Ovary (tissue), 9 donors: ENCODE measurements around the gene MAP2K7. TPM values are rescaled to one million over a fixed set of nuclear protein-coding genes. Genes with fewer than 3 reads are reported as not detected.

Experiments used
- DNase-seq, 5 donors: peaks; one replicate each; pipeline ENCODE4 v3.0.0-alpha.2; 2019 to 2020
- H3K27ac ChIP-seq, 2 donors: fragments of 200-600 bp; one replicate each; pipeline versions ENCODE4 v1.5.1 to v1.8.0; 2019 to 2022
- H3K27me3 ChIP-seq: fragments of 200-600 bp; one replicate; pipeline ENCODE4 v1.8.0; 2022
- H3K36me3 ChIP-seq: fragments of 200-600 bp; sonication (generic); one replicate; pipeline ENCODE4 v1.5.1; 2019
- H3K4me1 ChIP-seq: one replicate; pipeline ENCODE4 v1.8.1; 2013; ENCODE audit warnings: mild to moderate bottlenecking, moderate library complexity; ENCODE audit not compliant: insufficient read depth
- H3K4me3 ChIP-seq: fragments of 200-600 bp; sonication (generic); one replicate; pipeline ENCODE4 v1.5.1; 2017
- H3K9me3 ChIP-seq, 2 donors: fragments of 200-600 bp in 1 of 2; sonication (generic) in 1 of 2; one replicate each; pipeline versions ENCODE4 v1.5.1 to v1.8.1; 2013 to 2019; ENCODE audit warnings: mild to moderate bottlenecking in 1 of 2, moderate library complexity in 1 of 2
- EP300 ChIP-seq: sonication (generic); formaldehyde crosslinking; IDR thresholded peaks from one replicate; pipeline ENCODE4 v1.6.1; 2017; ENCODE audit warnings: antibody characterized with exemption
- POLR2A ChIP-seq: fragments of 450-650 bp; IDR thresholded peaks from one replicate; pipeline ENCODE4 v1.6.1; 2017; ENCODE audit warnings: antibody characterized with exemption, mild to moderate bottlenecking, moderate library complexity
- whole genome bisulfite sequencing, 3 donors: extraction: QIAGEN DNeasy Blood & Tissue Kit in 1 of 3; methylation state at CpG; one replicate each; pipeline versions ENCODE4 v1.1.5 to v1.1.7; 2013 to 2017; 5-methylcytosine and 5-hydroxymethylcytosine counted together
- intact Hi-C, 4 donors: fragments of 100-400 bp; cut with DNase I; formaldehyde crosslinking; loops; one replicate each; pipeline versions ENCODE4 v1.11.0 to v1.15.1; 2022 to 2023
- polyA plus RNA-seq, 2 donors: library from polyadenylated mRNA; stranded (reverse); fragments of 200-250 nt in 1 of 2; fragments of 350-450 nt in 1 of 2; fragmentation: Illumina TruSeq in 1 of 2; extraction: RNeasy Lipid Tissue Mini Kit (QIAGEN cat#74804) in 1 of 2; gene quantifications; one replicate each; pipeline ENCODE4 v1.2.3, GENCODE V29; 2013 to 2014
- total RNA-seq, 7 donors: library from RNA; depleted of rRNA in 2 of 7; stranded (reverse); fragments of >200 nt in 2 of 7; fragmentation: NEBNext Ultra II Directional in 3 of 7; extraction: Animal tissue kit (Norgen Biotek cat#: 25700) in 3 of 7; gene quantifications; one replicate each; pipeline versions ENCODE4 v1.1.0 to v1.2.4, GENCODE V29; 2016 to 2023
- TF ChIP-seq, protein P1 (sequence below), 3 donors: fragments of 450-650 bp in 2 of 3; fragments of 200-600 bp in 1 of 3; IDR thresholded peaks; one replicate each; pipeline versions ENCODE4 v1.5.1 to v1.8.0; 2016 to 2022; ENCODE audit warnings: antibody characterized with exemption in 3 of 3, mild to moderate bottlenecking in 1 of 3
- donor health status: DM: no; HTN: no; CAD: no; lungs with moderate emphysema.
- donor health status: DM: no; HTN: no; CAD: no.
- donor health status: Bipolar disorder and iron deficiency.
- donor health status: DM: yes; HTN: yes; CAD: no.
- donor health status: DM: no; HTN: no; CAD: no.
- donor health status: DM: yes; HTN: yes; CAD: no.

The MAP2K7 gene
- total and polyA plus RNA-seq, 9 donors, result 6.3 to 35.5 (median 26.3) TPM

DNA sequence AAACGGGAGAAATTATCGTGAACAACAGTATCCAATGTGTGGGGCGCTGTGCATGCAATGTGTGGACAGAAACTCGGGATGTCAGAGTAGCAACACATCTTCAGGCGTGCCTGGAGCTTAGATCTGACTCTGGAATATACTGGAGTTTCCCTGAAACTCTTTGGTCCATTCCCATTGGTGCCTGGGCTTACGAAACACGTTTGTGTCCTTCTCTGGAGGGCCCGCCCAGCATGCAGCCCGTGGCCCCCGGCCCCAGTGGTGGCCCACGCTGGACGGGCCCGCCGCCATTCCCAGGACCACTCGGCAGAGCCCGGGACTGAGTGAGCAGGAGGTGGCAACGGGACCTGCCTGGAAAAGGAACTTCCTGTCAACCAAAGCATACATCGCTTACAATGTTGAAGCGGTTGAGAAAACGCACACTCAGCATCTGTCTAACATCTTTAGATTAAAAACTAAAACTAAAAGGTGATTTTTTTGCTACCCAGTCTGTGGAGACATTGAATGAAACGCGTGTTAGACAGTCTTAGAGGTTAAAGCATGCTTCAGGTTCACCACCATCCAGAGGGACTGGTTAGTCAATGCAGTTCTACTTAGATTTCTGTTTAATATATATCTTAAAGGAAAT is 59.1 kb downstream of the MAP2K7 start:
- 80 to 82% (median 81%) methylated on average over 22 of the region's 22 CpGs for WGBS, 3 donors
- H3K36me3 ChIP-seq, result no peaks in the 10 kb centered on the region
- TF ChIP-seq, protein P1, sequence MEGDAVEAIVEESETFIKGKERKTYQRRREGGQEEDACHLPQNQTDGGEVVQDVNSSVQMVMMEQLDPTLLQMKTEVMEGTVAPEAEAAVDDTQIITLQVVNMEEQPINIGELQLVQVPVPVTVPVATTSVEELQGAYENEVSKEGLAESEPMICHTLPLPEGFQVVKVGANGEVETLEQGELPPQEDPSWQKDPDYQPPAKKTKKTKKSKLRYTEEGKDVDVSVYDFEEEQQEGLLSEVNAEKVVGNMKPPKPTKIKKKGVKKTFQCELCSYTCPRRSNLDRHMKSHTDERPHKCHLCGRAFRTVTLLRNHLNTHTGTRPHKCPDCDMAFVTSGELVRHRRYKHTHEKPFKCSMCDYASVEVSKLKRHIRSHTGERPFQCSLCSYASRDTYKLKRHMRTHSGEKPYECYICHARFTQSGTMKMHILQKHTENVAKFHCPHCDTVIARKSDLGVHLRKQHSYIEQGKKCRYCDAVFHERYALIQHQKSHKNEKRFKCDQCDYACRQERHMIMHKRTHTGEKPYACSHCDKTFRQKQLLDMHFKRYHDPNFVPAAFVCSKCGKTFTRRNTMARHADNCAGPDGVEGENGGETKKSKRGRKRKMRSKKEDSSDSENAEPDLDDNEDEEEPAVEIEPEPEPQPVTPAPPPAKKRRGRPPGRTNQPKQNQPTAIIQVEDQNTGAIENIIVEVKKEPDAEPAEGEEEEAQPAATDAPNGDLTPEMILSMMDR (IDR thresholded peaks at IDR 0.05), result no peak
- TF ChIP-seq POLR2A (no peak), EP300 (no peak)
- H3K27ac ChIP-seq, result no peak overlapping the region
- no peaks in the 10 kb centered on the region for H3K27me3 ChIP-seq
- H3K4me1 ChIP-seq, result no peaks in the 10 kb centered on the region
- no peak overlapping the region for H3K4me3 ChIP-seq
- DNase-seq, result no peak
- H3K9me3 ChIP-seq, result no peaks in the 10 kb centered on the region
- intact Hi-C loops, result loop anchor here in 1 of 4 donors (10.0 kb wide), 1 partner anchor 292 kb away; no protein-coding TSS in a partner anchor

DNA sequence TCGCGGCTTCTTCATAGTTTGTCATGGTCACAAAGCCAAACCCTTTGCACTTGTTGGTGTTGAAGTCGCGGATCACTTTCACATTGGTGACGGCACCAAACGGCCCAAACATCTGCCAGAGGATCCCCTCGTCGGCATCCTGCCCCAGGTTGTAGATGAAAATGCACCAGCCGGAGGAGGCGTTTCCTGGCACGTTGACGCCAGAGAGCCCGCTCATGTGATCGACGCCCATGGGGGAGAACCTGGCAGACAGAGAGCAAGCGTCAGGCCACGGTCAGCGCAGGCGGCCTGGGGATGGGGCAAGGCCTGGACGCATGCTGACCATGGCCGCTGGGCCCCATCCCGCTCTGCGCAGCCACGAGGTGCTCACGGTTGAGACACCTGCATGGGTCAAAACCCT is 59.9 kb downstream of the MAP2K7 start:
- intact Hi-C loops, result loop anchor here in 1 of 4 donors (10.0 kb wide), 1 partner anchor 291 kb away; no protein-coding TSS in a partner anchor
- Histone ChIP-seq H3K4me3 (no peak overlapping the region), H3K27me3 (no peaks in the 10 kb centered on the region), H3K4me1 (no peaks in the 10 kb centered on the region), H3K36me3 (no peaks in the 10 kb centered on the region), H3K9me3 (no peaks in the 10 kb centered on the region), H3K27ac (no peak overlapping the region)
- TF ChIP-seq, protein P1 (IDR thresholded peaks at IDR 0.05), result no peak
- TF ChIP-seq POLR2A, result no peak
- TF ChIP-seq EP300, result no peak
- 88 to 92% (median 89%) methylated on average over 25 of the region's 25 CpGs for WGBS, 3 donors
- no peak for DNase-seq

Other genes with a start within 250 kb of the MAP2K7 start
- under 1 TPM in 1 of 7 donors, not detected in 6; 0.52 TPM for gene RETN, start 234.8 kb upstream of the MAP2K7 start, total RNA-seq
- under 1 TPM; 0.46 to 0.48 TPM for gene RETN, start 234.8 kb upstream of the MAP2K7 start, polyA plus RNA-seq
- under 1 TPM in 3 of 7 donors, not detected in 4; 0.23 to 0.83 (median 0.27) TPM for gene MCEMP1, start 226.8 kb upstream of the MAP2K7 start, total RNA-seq
- gene MCEMP1, start 226.8 kb upstream of the MAP2K7 start, polyA plus RNA-seq, result under 1 TPM in 1 of 2 donors, not detected in 1; 0.06 TPM
- gene TRAPPC5, start 223.0 kb upstream of the MAP2K7 start, total RNA-seq, result 100 to 1,000 TPM in 1 of 7 donors, 10 to 100 TPM in 6; 44.0 to 111 (median 69.3) TPM
- 10 to 100 TPM in 1 of 2 donors, under 1 TPM in 1; 0.32 to 57.2 TPM for gene TRAPPC5, start 223.0 kb upstream of the MAP2K7 start, polyA plus RNA-seq
- under 1 TPM in 1 of 7 donors, not detected in 6; 0.38 TPM for gene FCER2, start 201.7 kb upstream of the MAP2K7 start, total RNA-seq
- 1 to 10 TPM in 1 of 2 donors, under 1 TPM in 1; 0.08 to 1.1 TPM for gene FCER2, start 201.7 kb upstream of the MAP2K7 start, polyA plus RNA-seq
- 1 to 10 TPM in 1 of 7 donors, under 1 TPM in 5, not detected in 1; 0.33 to 1.4 (median 0.46) TPM for gene CLEC4G, start 171.8 kb upstream of the MAP2K7 start, total RNA-seq
- under 1 TPM; 0.27 to 0.71 TPM for gene CLEC4G, start 171.8 kb upstream of the MAP2K7 start, polyA plus RNA-seq
- gene CD209, start 156.3 kb upstream of the MAP2K7 start, total RNA-seq, result 1 to 10 TPM in 6 of 7 donors, under 1 TPM in 1; 0.48 to 3.9 (median 1.7) TPM
- 10 to 100 TPM in 1 of 2 donors, under 1 TPM in 1; 0.85 to 26.1 TPM for gene CD209, start 156.3 kb upstream of the MAP2K7 start, polyA plus RNA-seq
- gene CLEC4M, start 140.6 kb upstream of the MAP2K7 start, total RNA-seq, result 10 to 100 TPM in 1 of 7 donors, 1 to 10 TPM in 5, under 1 TPM in 1; 0.65 to 19.8 (median 2.9) TPM
- 1 to 10 TPM; 3.6 to 7.2 TPM for gene CLEC4M, start 140.6 kb upstream of the MAP2K7 start, polyA plus RNA-seq
- 10 to 100 TPM in 5 of 7 donors, 1 to 10 TPM in 2; 5.1 to 15.9 (median 13.1) TPM for gene EVI5L, start 73.7 kb upstream of the MAP2K7 start, total RNA-seq
- gene EVI5L, start 73.7 kb upstream of the MAP2K7 start, polyA plus RNA-seq, result 10 to 100 TPM in 1 of 2 donors, 1 to 10 TPM in 1; 7.2 to 10.9 TPM
- gene PRR36, start 29.5 kb upstream of the MAP2K7 start, total RNA-seq, result 1 to 10 TPM in 3 of 7 donors, under 1 TPM in 4; 0.45 to 2.2 (median 0.95) TPM
- under 1 TPM; 0.05 to 0.27 TPM for gene PRR36, start 29.5 kb upstream of the MAP2K7 start, polyA plus RNA-seq
- 1 to 10 TPM in 1 of 7 donors, under 1 TPM in 4, not detected in 2; 0.10 to 2.1 (median 0.72) TPM for gene LRRC8E, start 15.4 kb upstream of the MAP2K7 start, total RNA-seq
- gene LRRC8E, start 15.4 kb upstream of the MAP2K7 start, polyA plus RNA-seq, result under 1 TPM; 0.13 to 0.97 TPM
- gene TGFBR3L, start 11.0 kb downstream of the MAP2K7 start, total RNA-seq, result 1 to 10 TPM in 2 of 7 donors, not detected in 5; 1.0 to 6.9 TPM
- gene TGFBR3L, start 11.0 kb downstream of the MAP2K7 start, polyA plus RNA-seq, result under 1 TPM in 1 of 2 donors, not detected in 1; 0.18 TPM
- gene SNAPC2, start 16.5 kb downstream of the MAP2K7 start, total RNA-seq, result 10 to 100 TPM in 6 of 7 donors, 1 to 10 TPM in 1; 8.8 to 26.6 (median 16.3) TPM
- 10 to 100 TPM in 1 of 2 donors, 1 to 10 TPM in 1; 1.8 to 19.8 TPM for gene SNAPC2, start 16.5 kb downstream of the MAP2K7 start, polyA plus RNA-seq
- gene CTXN1, start 22.3 kb downstream of the MAP2K7 start, total RNA-seq, result 10 to 100 TPM in 2 of 7 donors, 1 to 10 TPM in 5; 1.4 to 99.7 (median 6.1) TPM
- 1 to 10 TPM in 1 of 2 donors, not detected in 1; 3.3 TPM for gene CTXN1, start 22.3 kb downstream of the MAP2K7 start, polyA plus RNA-seq
- 100 to 1,000 TPM in 1 of 7 donors, 10 to 100 TPM in 6; 43.4 to 110 (median 51.8) TPM for gene TIMM44, start 39.8 kb downstream of the MAP2K7 start, total RNA-seq
- 10 to 100 TPM; 29.8 to 48.4 TPM for gene TIMM44, start 39.8 kb downstream of the MAP2K7 start, polyA plus RNA-seq
- gene ELAVL1, start 101.8 kb downstream of the MAP2K7 start, total RNA-seq, result 10 to 100 TPM; 13.8 to 78.4 (median 65.6) TPM
- gene ELAVL1, start 101.8 kb downstream of the MAP2K7 start, polyA plus RNA-seq, result 10 to 100 TPM; 25.3 to 46.5 TPM
- gene CCL25, start 148.9 kb downstream of the MAP2K7 start, total RNA-seq, result not detected
- not detected for gene CCL25, start 148.9 kb downstream of the MAP2K7 start, polyA plus RNA-seq
- gene FBN3, start 245.7 kb downstream of the MAP2K7 start, total RNA-seq, result under 1 TPM in 6 of 7 donors, not detected in 1; 0.08 to 0.74 (median 0.28) TPM
- gene FBN3, start 245.7 kb downstream of the MAP2K7 start, polyA plus RNA-seq, result under 1 TPM in 1 of 2 donors, not detected in 1; 0.21 TPM